Astrocyte (in vitro differentiated cells and primary cell): ENCODE data around the gene CCDC51. TPM values are rescaled to one million over a fixed set of nuclear protein-coding genes. Genes with fewer than 3 reads are reported as not detected.

Experiments used
- DNase-seq: peaks from one replicate; pipeline ENCODE4 v3.0.0-alpha.2; 2010; ENCODE audit warnings: low read depth
- FAIRE-seq: peaks from 2 replicates; lab custom pipeline; 2011; peaks lifted over from hg19 to GRCh38; lab: Jason Lieb, UNC
- H2AFZ ChIP-seq: 2 replicates; pipeline ENCODE4 v1.6.0; 2012; ENCODE audit warnings: low read depth, low read length, inconsistent platforms
- H3K27ac ChIP-seq: 2 replicates; pipeline ENCODE4 v1.5.1; 2011; ENCODE audit warnings: low read depth, low read length, inconsistent platforms
- H3K27me3 ChIP-seq: 2 replicates; pipeline ENCODE4 v1.6.0; 2011; ENCODE audit warnings: low read length, inconsistent platforms; ENCODE audit not compliant: insufficient read depth
- H3K36me3 ChIP-seq: 2 replicates; pipeline ENCODE4 v1.5.1; 2011; ENCODE audit warnings: low read length, inconsistent platforms; ENCODE audit not compliant: insufficient read depth
- H3K4me1 ChIP-seq: 2 replicates; pipeline ENCODE4 v1.5.1; 2011; ENCODE audit warnings: low read length, inconsistent platforms; ENCODE audit not compliant: insufficient read depth
- H3K4me2 ChIP-seq: 2 replicates; pipeline ENCODE4 v1.6.0; 2012; ENCODE audit warnings: low read length, inconsistent platforms
- H3K4me3 ChIP-seq: 2 replicates; pipeline ENCODE4 v1.5.1; 2011; ENCODE audit warnings: low read depth, mild to moderate bottlenecking, low read length, inconsistent platforms; ENCODE audit not compliant: insufficient read depth
- H3K79me2 ChIP-seq: 2 replicates; pipeline ENCODE4 v1.6.0; 2012; ENCODE audit warnings: mild to moderate bottlenecking, low read length, inconsistent platforms; ENCODE audit not compliant: insufficient read depth
- H3K9ac ChIP-seq: 2 replicates; pipeline ENCODE4 v1.6.0; 2012; ENCODE audit warnings: mild to moderate bottlenecking, low read length, inconsistent platforms
- H3K9me3 ChIP-seq: 2 replicates; pipeline ENCODE4 v1.5.1; 2012; ENCODE audit warnings: low read depth, mild to moderate bottlenecking, low read length, inconsistent platforms; ENCODE audit not compliant: insufficient read depth
- H4K20me1 ChIP-seq: 2 replicates; pipeline ENCODE4 v1.6.0; 2012; ENCODE audit warnings: low read length, inconsistent platforms; ENCODE audit not compliant: insufficient read depth
- H3K27ac Mint-ChIP-seq: one replicate; pipeline ENCODE4 v1.8.0; 2021; ENCODE audit warnings: mild to moderate bottlenecking, mixed read lengths; ENCODE audit not compliant: unreplicated experiment
- H3K27me3 Mint-ChIP-seq: one replicate; pipeline ENCODE4 v1.8.0; 2021; ENCODE audit warnings: low read depth, mixed read lengths; ENCODE audit not compliant: unreplicated experiment
- H3K36me3 Mint-ChIP-seq: one replicate; pipeline ENCODE4 v1.8.0; 2021; ENCODE audit warnings: low read depth, mixed read lengths; ENCODE audit not compliant: unreplicated experiment
- H3K4me1 Mint-ChIP-seq: one replicate; pipeline ENCODE4 v1.8.0; 2021; ENCODE audit warnings: low read depth, mixed read lengths; ENCODE audit not compliant: unreplicated experiment
- H3K4me3 Mint-ChIP-seq: one replicate; pipeline ENCODE4 v1.8.0; 2021; ENCODE audit warnings: mild to moderate bottlenecking, moderate library complexity, mixed read lengths; ENCODE audit not compliant: unreplicated experiment
- H3K9me3 Mint-ChIP-seq: one replicate; pipeline ENCODE4 v1.8.0; 2021; ENCODE audit warnings: mild to moderate bottlenecking, mixed read lengths; ENCODE audit not compliant: unreplicated experiment
- CTCF ChIP-seq: IDR thresholded peaks from 2 replicates; pipeline ENCODE4 v1.5.1; 2011; ENCODE audit warnings: low read depth, mild to moderate bottlenecking, inconsistent platforms, low read length, moderate library complexity; ENCODE audit not compliant: insufficient read depth
- EZH2 ChIP-seq: IDR thresholded peaks from 2 replicates; pipeline ENCODE4 v1.6.1; 2012; ENCODE audit warnings: mild to moderate bottlenecking, low read length, inconsistent platforms; ENCODE audit not compliant: insufficient read depth
- total RNA-seq: library from RNA; stranded (reverse); gene quantifications from 2 replicates; pipeline ENCODE4 v1.2.1, GENCODE V29; 2021

CCDC51 gene
- total RNA-seq, 1 donor from 2014 or later = 16.5 TPM

- no peak overlapping the region for H3K9ac ChIP-seq
- no peak overlapping the region for H3K27ac ChIP-seq
- Mint-ChIP-seq H3K36me3 (peaks cover 35% of the 10 kb centered on the region), H3K27ac (no peak overlapping the region), H3K27me3 (no peaks in the 10 kb centered on the region), H3K9me3 (no peaks in the 10 kb centered on the region), H3K4me3 (no peak overlapping the region), H3K4me1 (no peaks in the 10 kb centered on the region)
- no peaks in the 10 kb centered on the region for H3K79me2 ChIP-seq
- no peaks in the 10 kb centered on the region for H3K4me1 ChIP-seq
- no peak for FAIRE-seq
- DNase-seq = no peak
- no peaks in the 10 kb centered on the region for H3K27me3 ChIP-seq
- H2AFZ ChIP-seq = no peak overlapping the region
- no peak overlapping the region for H3K4me2 ChIP-seq
- H3K9me3 ChIP-seq = no peaks in the 10 kb centered on the region
- peaks cover 21% of the 10 kb centered on the region for H4K20me1 ChIP-seq
- no peak for TF ChIP-seq CTCF
- TF ChIP-seq EZH2 = no peak
- no peak overlapping the region for H3K4me3 ChIP-seq
- peaks cover under 1% of the 10 kb centered on the region for H3K36me3 ChIP-seq
Measured at GRCh38 chr3:48411606-48412374, 28.1 kb downstream of the CCDC51 start.

DNA sequence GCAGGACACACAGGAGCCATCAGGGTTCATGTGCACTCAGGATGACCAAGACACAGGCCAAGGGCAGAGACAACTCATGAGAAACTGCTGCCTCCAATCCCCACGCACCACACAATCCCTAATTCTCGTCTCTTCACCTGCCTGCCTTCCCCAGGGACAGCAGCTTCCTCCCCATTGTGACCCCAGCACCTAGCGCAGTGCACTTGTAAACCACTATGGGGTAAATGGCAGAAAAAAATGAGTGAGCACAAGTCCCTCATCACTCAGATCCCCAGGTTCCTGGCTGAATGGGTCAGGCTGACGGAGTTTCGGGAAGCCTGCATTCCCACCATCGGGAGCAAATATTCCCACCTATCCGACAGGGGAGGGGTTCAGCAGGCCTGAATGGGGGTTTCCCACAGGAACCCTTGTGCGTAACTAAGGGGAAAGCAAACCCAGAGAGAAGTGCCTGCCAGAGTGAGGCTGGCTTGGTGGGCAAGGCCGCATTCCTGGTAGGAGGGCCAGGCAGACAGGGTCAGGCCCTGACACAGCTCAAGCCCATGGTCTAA is 28.8 kb downstream of the CCDC51 start:
- H3K4me3 Mint-ChIP-seq = no peak overlapping the region
- Histone ChIP-seq H4K20me1 (peaks cover 14% of the 10 kb centered on the region), H3K4me3 (no peak overlapping the region), H3K9ac (no peak overlapping the region), H3K4me1 (no peaks in the 10 kb centered on the region), H3K27ac (no peak overlapping the region), H3K79me2 (no peaks in the 10 kb centered on the region), H3K9me3 (no peaks in the 10 kb centered on the region), H2AFZ (no peak overlapping the region), H3K4me2 (no peak overlapping the region), H3K36me3 (peaks cover 4% of the 10 kb centered on the region), H3K27me3 (no peaks in the 10 kb centered on the region)
- no peaks in the 10 kb centered on the region for H3K27me3 Mint-ChIP-seq
- no peak overlapping the region for H3K27ac Mint-ChIP-seq
- DNase-seq (no peak), FAIRE-seq (no peak)
- peaks cover 33% of the 10 kb centered on the region for H3K36me3 Mint-ChIP-seq
- H3K9me3 Mint-ChIP-seq = no peaks in the 10 kb centered on the region
- TF ChIP-seq CTCF = no peak
- TF ChIP-seq EZH2 = no peak
- H3K4me1 Mint-ChIP-seq = no peaks in the 10 kb centered on the region
